HG03108 (cell line): ENCODE measurements around the gene LGALS7B.
"Not testable (repeated sequence)": the region's sequence is repeated elsewhere in the genome, so short reads cannot be mapped to it uniquely, and the experiment has no call there.

ENCODE experiments used
- ATAC-seq: cut with Tn5 transposase; IDR thresholded peaks from one replicate; pipeline ENCODE4 v1.9.1; 2021; ENCODE audit warnings: moderate library complexity; ENCODE audit not compliant: unreplicated experiment

LGALS7B gene

DNA sequence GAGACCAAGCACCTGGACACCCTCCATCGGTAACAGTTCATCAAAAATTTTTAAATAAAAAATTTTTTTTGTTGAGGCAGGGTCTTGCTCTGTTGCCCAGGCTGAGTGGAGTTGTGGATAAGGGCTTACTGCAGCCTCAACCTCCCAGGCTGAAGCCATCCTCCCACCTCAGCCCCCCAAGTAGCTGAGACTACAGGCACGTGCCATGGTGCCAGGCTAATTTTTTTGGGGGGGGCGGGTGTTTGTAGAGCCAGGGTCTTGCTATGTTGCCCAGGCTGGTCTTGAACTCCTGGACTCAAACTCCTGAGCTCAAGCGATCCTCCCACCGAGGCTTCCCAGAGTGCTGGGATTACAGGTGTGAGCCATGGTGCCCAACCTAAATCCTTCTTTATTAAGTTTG lies 4.7 kb downstream of the LGALS7B start:
- ATAC-seq = no peak

GRCh38 chr19:38795549-38795948 lies 6.5 kb downstream of the LGALS7B start:
- no peak for ATAC-seq

- no peak for ATAC-seq
Measured at GRCh38 chr19:38796154-38796553, 7.2 kb downstream of the LGALS7B start.

- not testable (repeated sequence) for ATAC-seq
Measured at GRCh38 chr19:38797781-38798180, 8.8 kb downstream of the LGALS7B start.

GRCh38 chr19:38799104-38799503 lies 10.1 kb downstream of the LGALS7B start:
- no peak for ATAC-seq

DNA sequence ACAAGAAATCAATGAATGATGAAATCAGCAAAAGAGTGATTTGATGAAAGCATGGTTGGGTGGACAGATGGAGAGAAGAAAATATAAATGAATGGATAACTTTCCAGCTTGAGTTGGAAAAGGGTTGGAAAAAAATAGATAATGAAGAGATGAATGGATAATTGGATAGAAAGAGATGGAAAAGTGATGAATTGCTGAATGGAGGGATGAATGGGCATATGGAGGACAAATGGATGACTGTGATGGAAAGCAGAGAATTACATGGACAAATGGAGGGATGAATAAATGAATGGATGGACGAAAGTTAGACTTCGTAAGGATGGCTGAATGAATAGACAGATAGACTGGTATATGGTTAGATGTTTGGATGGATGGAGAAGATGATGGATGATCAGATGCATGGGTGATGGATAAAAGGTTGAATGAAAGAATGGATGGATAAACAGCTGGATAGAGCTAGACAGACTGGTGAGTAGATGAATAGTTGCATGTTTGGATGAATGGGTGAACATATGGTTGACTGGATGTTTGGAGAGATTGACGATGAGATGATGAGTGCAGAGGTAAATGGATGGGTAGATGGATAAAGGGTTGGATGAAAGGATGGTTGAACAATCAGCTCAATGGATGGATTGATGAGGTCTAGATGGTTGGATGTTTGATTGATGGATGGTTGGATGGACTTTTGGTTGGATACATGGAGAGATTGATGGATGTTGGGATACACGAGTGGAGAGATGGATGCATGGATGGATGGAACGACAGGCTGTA lies 11.8 kb downstream of the LGALS7B start:
- ATAC-seq = no peak

GRCh38 chr19:38801359-38802095 lies 12.5 kb downstream of the LGALS7B start:
- no peak for ATAC-seq

GRCh38 chr19:38803543-38803942 lies 14.5 kb downstream of the LGALS7B start:
- no peak for ATAC-seq

GRCh38 chr19:38805180-38805579 lies 16.2 kb downstream of the LGALS7B start:
- ATAC-seq = no peak

- ATAC-seq = no peak
Measured at GRCh38 chr19:38806371-38806770, 17.4 kb downstream of the LGALS7B start.

- ATAC-seq = not testable (repeated sequence)
Measured at GRCh38 chr19:38807374-38808098, 18.5 kb downstream of the LGALS7B start.

DNA sequence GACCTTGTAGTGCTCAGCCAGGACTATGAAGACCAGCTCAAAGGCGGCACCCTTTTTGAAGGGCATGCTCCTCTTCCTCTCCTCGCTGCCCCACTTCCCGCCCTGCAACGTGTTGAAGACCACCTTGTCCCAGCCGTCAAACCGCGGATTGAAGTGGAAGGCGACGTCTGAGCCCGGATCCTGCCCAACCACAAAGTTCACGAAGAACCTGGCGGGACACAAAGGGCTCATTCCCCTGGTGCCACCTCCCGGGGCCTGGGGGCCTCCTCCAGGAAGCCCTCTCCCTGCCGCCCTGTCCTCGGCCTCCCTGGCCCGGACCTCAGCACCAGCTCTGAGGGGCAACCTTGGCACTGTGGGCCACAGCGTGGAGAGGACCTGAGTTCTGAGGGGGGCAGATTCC lies 19.7 kb downstream of the LGALS7B start:
- no peak for ATAC-seq

DNA sequence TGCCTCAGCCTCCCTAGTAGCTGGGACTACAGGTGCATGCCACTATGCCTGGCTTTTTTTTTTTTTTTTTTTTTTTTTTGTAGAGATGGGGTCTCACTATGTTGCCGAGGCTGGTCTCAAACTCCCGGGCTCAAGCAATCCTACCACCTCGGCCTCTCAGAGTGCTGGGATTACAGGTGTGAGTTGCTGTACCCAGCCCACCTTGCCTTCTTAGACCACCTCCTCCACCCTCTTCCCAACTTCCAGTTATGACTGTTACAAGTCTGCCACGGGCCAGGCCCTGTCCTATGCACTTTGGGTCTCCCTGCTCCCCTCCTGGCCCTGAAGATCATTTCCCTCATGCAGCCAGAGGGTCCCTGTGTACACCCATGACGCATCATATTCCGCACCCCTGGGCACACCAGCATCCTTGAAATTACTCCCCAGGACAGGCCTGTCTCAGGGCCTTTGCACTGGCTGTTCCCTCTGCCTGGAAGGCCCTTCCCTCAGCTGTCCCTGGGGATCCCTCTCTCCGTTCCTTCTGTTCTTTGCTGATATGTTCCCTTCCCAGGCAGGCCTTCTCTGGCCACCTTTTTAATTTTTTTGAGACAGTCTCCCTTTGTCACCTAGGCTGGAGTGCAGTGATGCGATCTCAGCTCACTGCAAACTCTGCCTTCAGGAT lies 20.7 kb downstream of the LGALS7B start:
- ATAC-seq = no peak

- ATAC-seq = no peak
Measured at GRCh38 chr19:38812009-38812840, 23.2 kb downstream of the LGALS7B start.

- ATAC-seq = no peak
Measured at GRCh38 chr19:38812841-38813320, 23.9 kb downstream of the LGALS7B start, which contains the start of gene LGALS4. LGALS4 (minus strand) TSS chr19:38812945; CDS start chr19:38812886, 59 bp downstream.

DNA sequence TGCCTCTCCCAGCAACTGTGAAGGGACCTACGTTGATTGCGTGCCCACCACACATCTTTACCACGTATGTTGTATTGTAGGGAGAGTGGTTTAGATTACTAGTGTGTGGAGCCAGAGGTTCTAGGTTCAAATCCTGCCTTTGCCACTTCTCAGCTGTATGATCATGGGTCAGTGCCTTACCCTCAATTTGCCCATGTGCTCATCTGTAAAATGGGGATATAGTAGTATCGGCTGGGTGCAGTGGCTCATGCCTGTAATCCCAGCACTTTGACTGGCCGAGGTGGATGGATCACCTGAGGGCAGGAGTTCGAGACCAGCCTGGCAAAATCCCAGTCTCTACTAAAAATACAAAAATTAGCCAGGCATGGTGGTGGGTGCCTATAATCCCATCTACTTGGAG lies 24.3 kb downstream of the LGALS7B start:
- ATAC-seq = no peak

- ATAC-seq = not testable (repeated sequence)
Measured at GRCh38 chr19:38813932-38814331, 24.9 kb downstream of the LGALS7B start.

DNA sequence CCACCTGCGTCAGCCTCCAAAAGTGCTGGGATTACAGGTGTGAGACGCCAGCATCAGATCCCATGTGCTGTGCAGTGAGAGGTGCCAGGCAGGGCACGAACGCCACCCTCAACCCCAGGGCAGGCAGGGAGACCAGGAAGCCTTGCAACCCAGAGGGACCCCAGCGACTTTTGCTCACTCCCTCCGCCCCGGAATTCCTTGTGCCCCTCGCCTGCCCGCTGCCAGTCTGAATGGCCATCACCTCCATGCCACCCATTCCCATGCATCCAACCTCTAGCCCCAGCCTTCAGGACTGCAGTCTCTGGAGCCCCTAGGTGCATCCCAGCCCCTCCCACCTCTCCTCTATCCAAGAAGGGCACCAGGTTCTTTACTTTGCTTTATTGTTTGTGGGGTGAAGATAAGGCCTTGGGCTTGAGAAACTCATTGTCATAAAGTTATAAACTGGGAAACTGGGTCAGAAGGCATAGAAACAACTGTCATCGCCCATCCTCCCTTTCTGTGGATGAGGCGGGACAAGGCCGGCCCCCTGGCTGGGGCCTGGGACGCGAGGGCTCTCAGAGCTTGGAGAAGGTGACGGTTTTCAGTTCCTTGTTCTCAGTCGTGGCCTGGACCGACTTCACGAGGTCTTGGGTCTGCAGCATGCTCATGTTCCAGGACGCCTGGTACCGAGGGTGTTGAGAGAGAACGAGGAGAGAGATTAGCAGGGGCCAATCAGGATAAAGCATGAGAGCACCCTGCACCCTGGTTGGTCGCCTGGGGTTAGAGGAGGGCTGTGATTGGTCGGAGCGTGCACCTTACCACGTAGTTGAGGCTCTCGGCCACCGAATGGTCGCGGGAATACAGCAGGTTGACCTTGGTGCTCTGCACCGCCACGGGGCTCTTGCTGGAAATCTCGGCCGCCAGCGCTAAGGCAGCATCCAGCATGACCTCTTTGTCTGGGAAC lies 26.3 kb downstream of the LGALS7B start:
- no peak for ATAC-seq
